Stimulated activated naive B cell treated with anti-CD40 and anti-IgM and Interleukin-4, amounts not matched to agents 10 μg/mL and 1 μg/mL and 100 μg/mL, for 72 hours (primary cell): ENCODE data around the gene RNU5B-1.
A peak's percentile ranks its signal among the peaks of the same experiment; 100 is the strongest.

ENCODE experiments used
- ATAC-seq, 2 donors: fragments of 150-1000 bp; cut with Tn5 transposase; replicated peaks; 2 replicates each; pipeline ENCODE4 v1.10.0; 2021; ENCODE audit warnings: moderate library complexity in 1 of 2
- DNase-seq: peaks from one replicate; pipeline ENCODE4 v3.0.0; 2021
- H3K27ac Mint-ChIP-seq: one replicate; pipeline ENCODE4 v1.8.0; 2022; ENCODE audit warnings: mild to moderate bottlenecking, mixed read lengths
- H3K27me3 Mint-ChIP-seq, 2 donors: one replicate each; pipeline ENCODE4 v1.8.0; 2022; ENCODE audit warnings: mixed read lengths in 2 of 2
- H3K36me3 Mint-ChIP-seq, 2 donors: one replicate each; pipeline ENCODE4 v1.8.0; 2022; ENCODE audit warnings: mixed read lengths in 2 of 2, mild to moderate bottlenecking in 1 of 2
- H3K4me1 Mint-ChIP-seq, 2 donors: one replicate each; pipeline ENCODE4 v1.8.0; 2022; ENCODE audit warnings: mixed read lengths in 2 of 2, mild to moderate bottlenecking in 1 of 2
- H3K4me3 Mint-ChIP-seq, 2 donors: one replicate each; pipeline ENCODE4 v1.8.0; 2022; ENCODE audit warnings: mild to moderate bottlenecking in 2 of 2, mixed read lengths in 2 of 2, moderate library complexity in 1 of 2
- H3K9me3 Mint-ChIP-seq, 2 donors: one replicate each; pipeline ENCODE4 v1.8.0; 2022; ENCODE audit warnings: mixed read lengths in 2 of 2, mild to moderate bottlenecking in 1 of 2

RNU5B-1 gene

GRCh38 chr15:65277015-65277414 lies 27.5 kb upstream of the RNU5B-1 start:
- Mint-ChIP-seq H3K9me3 (no peaks in the 10 kb centered on the region), H3K27me3 (no peaks in the 10 kb centered on the region), H3K4me1 (peaks cover 16 to 24% of the 10 kb centered on the region in 2 donors), H3K27ac (no peak overlapping the region), H3K4me3 (no peak overlapping the region), H3K36me3 (peaks cover 4 to 14% of the 10 kb centered on the region in 2 donors)
- DNase-seq (no peak), ATAC-seq (no peak)

GRCh38 chr15:65278480-65278879 lies 26.0 kb upstream of the RNU5B-1 start:
- no peak for ATAC-seq
- Mint-ChIP-seq H3K27ac (no peak overlapping the region), H3K4me1 (peaks cover 22 to 24% of the 10 kb centered on the region in 2 donors), H3K9me3 (no peaks in the 10 kb centered on the region), H3K27me3 (no peaks in the 10 kb centered on the region), H3K36me3 (peaks cover 12 to 23% of the 10 kb centered on the region in 2 donors), H3K4me3 (no peak overlapping the region)
- DNase-seq, result no peak

GRCh38 chr15:65285291-65286068 lies 19.0 kb upstream of the RNU5B-1 start:
- Mint-ChIP-seq H3K27ac (peak overlapping the region; percentile 88), H3K4me3 (peak overlapping the region; percentile 88 to 97), H3K4me1 (peaks cover 25 to 33% of the 10 kb centered on the region in 2 donors), H3K36me3 (peaks cover 8 to 10% of the 10 kb centered on the region in 2 donors), H3K9me3 (no peaks in the 10 kb centered on the region), H3K27me3 (no peaks in the 10 kb centered on the region)
- DNase-seq (no peak), ATAC-seq (no peak)

GRCh38 chr15:65286069-65286703 lies 18.3 kb upstream of the RNU5B-1 start:
- no peaks in the 10 kb centered on the region for H3K9me3 Mint-ChIP-seq
- peak overlapping the region; percentile 88 to 97 for H3K4me3 Mint-ChIP-seq
- peaks cover 25 to 33% of the 10 kb centered on the region in 2 donors for H3K4me1 Mint-ChIP-seq
- peaks cover 8 to 10% of the 10 kb centered on the region in 2 donors for H3K36me3 Mint-ChIP-seq
- ATAC-seq (peak; percentile 43 to 56), DNase-seq (no peak)
- H3K27ac Mint-ChIP-seq, result peak overlapping the region; percentile 88
- no peaks in the 10 kb centered on the region for H3K27me3 Mint-ChIP-seq

GRCh38 chr15:65286704-65287519 lies 17.6 kb upstream of the RNU5B-1 start, which contains the start of gene PARP16:
Gene PARP16 (minus strand): TSS chr15:65286883. CDS start chr15:65286426, 457 bp downstream.
- no peaks in the 10 kb centered on the region for H3K27me3 Mint-ChIP-seq
- peak within 1 kb of the TSS; percentile 88 for H3K27ac Mint-ChIP-seq
- no peaks in the 10 kb centered on the region for H3K9me3 Mint-ChIP-seq
- peaks cover 25 to 33% of the 10 kb centered on the region in 2 donors for H3K4me1 Mint-ChIP-seq
- DNase-seq (peak; percentile 90), ATAC-seq (peak; percentile 94 to 95)
- peaks cover 8 to 10% of the 10 kb centered on the region in 2 donors for H3K36me3 Mint-ChIP-seq
- peak within 1 kb of the TSS; percentile 88 to 97 for H3K4me3 Mint-ChIP-seq

- DNase-seq, result no peak
- no peak for ATAC-seq
- H3K9me3 Mint-ChIP-seq, result no peaks in the 10 kb centered on the region
Observed at GRCh38 chr15:65287520-65287855, 17.0 kb upstream of the RNU5B-1 start.

GRCh38 chr15:65289261-65289854 lies 15.1 kb upstream of the RNU5B-1 start:
- no peaks in the 10 kb centered on the region for H3K27me3 Mint-ChIP-seq
- no peak for ATAC-seq
- DNase-seq, result no peak
- H3K9me3 Mint-ChIP-seq, result no peaks in the 10 kb centered on the region
- no peak overlapping the region for H3K27ac Mint-ChIP-seq
- no peak overlapping the region for H3K4me3 Mint-ChIP-seq
- H3K4me1 Mint-ChIP-seq, result peaks cover 20 to 33% of the 10 kb centered on the region in 2 donors
- H3K36me3 Mint-ChIP-seq, result no peaks in the 10 kb centered on the region

More at GRCh38 chr15:65287520-65287855, 17.0 kb upstream of the RNU5B-1 start:
- Mint-ChIP-seq H3K4me1 (peaks cover 23 to 35% of the 10 kb centered on the region in 2 donors), H3K36me3 (peaks cover 4 to 5% of the 10 kb centered on the region in 2 donors), H3K27me3 (no peaks in the 10 kb centered on the region), H3K4me3 (peak overlapping the region; percentile 88 to 97), H3K27ac (peak overlapping the region; percentile 85)

- Mint-ChIP-seq H3K27me3 (no peaks in the 10 kb centered on the region), H3K9me3 (no peaks in the 10 kb centered on the region), H3K27ac (no peak overlapping the region), H3K4me1 (peaks cover 20 to 32% of the 10 kb centered on the region in 2 donors), H3K4me3 (no peak overlapping the region), H3K36me3 (no peaks in the 10 kb centered on the region)
- no peak for ATAC-seq
- DNase-seq, result no peak
Observed at GRCh38 chr15:65290228-65290627, 14.2 kb upstream of the RNU5B-1 start.

GRCh38 chr15:65292938-65293518 lies 11.4 kb upstream of the RNU5B-1 start:
- ATAC-seq (no peak), DNase-seq (no peak)
- Mint-ChIP-seq H3K4me3 (no peak overlapping the region), H3K27ac (no peak overlapping the region), H3K9me3 (no peaks in the 10 kb centered on the region), H3K27me3 (no peaks in the 10 kb centered on the region), H3K36me3 (peaks cover 0 to 8% of the 10 kb centered on the region in 2 donors), H3K4me1 (peaks cover 10 to 32% of the 10 kb centered on the region in 2 donors)

GRCh38 chr15:65298731-65299130 lies 5.7 kb upstream of the RNU5B-1 start:
- Mint-ChIP-seq H3K9me3 (no peaks in the 10 kb centered on the region), H3K4me1 (peaks cover 10 to 35% of the 10 kb centered on the region in 2 donors), H3K36me3 (peaks cover 0 to 8% of the 10 kb centered on the region in 2 donors), H3K4me3 (no peak overlapping the region), H3K27ac (no peak overlapping the region), H3K27me3 (no peaks in the 10 kb centered on the region)
- ATAC-seq (no peak), DNase-seq (no peak)

GRCh38 chr15:65300924-65301441 lies 3.5 kb upstream of the RNU5B-1 start:
- DNase-seq (no peak), ATAC-seq (no peak)
- H3K36me3 Mint-ChIP-seq, result peaks cover 0 to 10% of the 10 kb centered on the region in 2 donors
- H3K27ac Mint-ChIP-seq, result no peak overlapping the region
- H3K27me3 Mint-ChIP-seq, result no peaks in the 10 kb centered on the region
- H3K4me1 Mint-ChIP-seq, result peaks cover 13 to 45% of the 10 kb centered on the region in 2 donors
- no peaks in the 10 kb centered on the region for H3K9me3 Mint-ChIP-seq
- no peak overlapping the region for H3K4me3 Mint-ChIP-seq

GRCh38 chr15:65302061-65302460 lies 2.4 kb upstream of the RNU5B-1 start:
- Mint-ChIP-seq H3K4me1 (peaks cover 12 to 36% of the 10 kb centered on the region in 2 donors), H3K27me3 (no peaks in the 10 kb centered on the region), H3K36me3 (peaks cover 0 to 5% of the 10 kb centered on the region in 2 donors), H3K9me3 (no peaks in the 10 kb centered on the region), H3K4me3 (no peak overlapping the region), H3K27ac (no peak overlapping the region)
- DNase-seq (no peak), ATAC-seq (no peak)

GRCh38 chr15:65303687-65304380 lies 643 bp upstream of the RNU5B-1 start:
- peaks cover 7 to 21% of the 10 kb centered on the region in 2 donors for H3K4me1 Mint-ChIP-seq
- peaks cover 0 to 5% of the 10 kb centered on the region in 2 donors for H3K36me3 Mint-ChIP-seq
- peak overlapping the region; percentile 100 for H3K27ac Mint-ChIP-seq
- no peak for DNase-seq
- H3K27me3 Mint-ChIP-seq, result no peaks in the 10 kb centered on the region
- peak overlapping the region; percentile 92 to 94 for H3K4me3 Mint-ChIP-seq
- ATAC-seq, result peak; percentile 0 to 1
- H3K9me3 Mint-ChIP-seq, result no peaks in the 10 kb centered on the region
